SU-DHL-6 (cell line): Measurements from ENCODE around the gene GZMM.

Source experiments
- H2AFZ ChIP-seq: fragments of 200-600 bp; sonication (generic); 2 replicates; pipeline ENCODE4 v1.6.1; 2014; ENCODE audit warnings: low read depth, mild to moderate bottlenecking, moderate library complexity, mixed read lengths, antibody characterized with exemption, low read length; ENCODE audit not compliant: severe bottlenecking
- H3F3A ChIP-seq: fragments of 200-600 bp; shearing (Covaris generic); 2 replicates; pipeline ENCODE4 v1.6.0; 2016; ENCODE audit warnings: antibody characterized with exemption, mild to moderate bottlenecking; ENCODE audit not compliant: insufficient read depth
- H3K27ac ChIP-seq: fragments of 200-600 bp; sonication (generic); 2 replicates; pipeline ENCODE4 v1.5.1; 2016; ENCODE audit warnings: low read depth, mild to moderate bottlenecking, low read length, moderate library complexity, mixed read lengths
- H3K27me3 ChIP-seq: fragments of 200-600 bp; sonication (generic), shearing (Covaris generic); 2 replicates; pipeline ENCODE4 v1.6.0; 2014; ENCODE audit warnings: mild to moderate bottlenecking, low read length
- H3K36me3 ChIP-seq: fragments of 200-600 bp; sonication (generic); 2 replicates; pipeline ENCODE4 v1.6.1; 2014; ENCODE audit warnings: mild to moderate bottlenecking, low read length, mixed read lengths
- H3K4me2 ChIP-seq: fragments of 300-600, 200-600 bp; shearing (Covaris generic), sonication (generic); 2 replicates; pipeline ENCODE4 v1.6.0; 2014; ENCODE audit warnings: low read length, low read depth, mild to moderate bottlenecking; ENCODE audit not compliant: poor library complexity, severe bottlenecking
- H3K4me3 ChIP-seq: fragments of 200-600 bp; sonication (generic); 2 replicates; pipeline ENCODE4 v1.5.1; 2014; ENCODE audit warnings: antibody characterized with exemption, low read length, mild to moderate bottlenecking, mixed read lengths; ENCODE audit not compliant: insufficient read depth, poor library complexity, severe bottlenecking
- H3K79me2 ChIP-seq: fragments of 200-600 bp; sonication (generic); 2 replicates; pipeline ENCODE4 v1.6.1; 2014; ENCODE audit warnings: mild to moderate bottlenecking, low read length, moderate library complexity; ENCODE audit not compliant: insufficient read depth
- H3K9ac ChIP-seq: fragments of 200-600 bp; sonication (generic); 2 replicates; pipeline ENCODE4 v1.7.0; 2014; ENCODE audit warnings: mild to moderate bottlenecking, low read length
- H3K9me2 ChIP-seq: fragments of 200-600 bp; sonication (generic); replicated peaks from 2 replicates; pipeline ENCODE4 v1.6.1; 2014; ENCODE audit warnings: low read length; ENCODE audit not compliant: insufficient read depth
- H3K9me3 ChIP-seq: fragments of 200-600 bp; sonication (generic); 2 replicates; pipeline ENCODE4 v1.6.1; 2014; ENCODE audit warnings: low read length, mixed read lengths; ENCODE audit not compliant: insufficient read depth
- H4K20me1 ChIP-seq: fragments of 200-600 bp; sonication (generic); 2 replicates; pipeline ENCODE4 v1.6.1; 2014; ENCODE audit warnings: low read depth, mild to moderate bottlenecking, antibody characterized with exemption, low read length, moderate library complexity, mixed read lengths
- CTCF ChIP-seq: fragments of 200-600 bp; sonication (generic); IDR thresholded peaks from one replicate; pipeline ENCODE4 v1.5.1; 2017; ENCODE audit warnings: antibody characterized with exemption, mild to moderate bottlenecking, low read length, moderate library complexity; ENCODE audit not compliant: insufficient read depth, poor library complexity, severe bottlenecking
- EZH2phosphoT487 ChIP-seq: fragments of 200-600 bp; sonication (generic), shearing (Covaris generic); conservative IDR thresholded peaks from 2 replicates; pipeline ENCODE4 v1.6.1; 2018; ENCODE audit warnings: mild to moderate bottlenecking, antibody characterized with exemption, low read length, moderate library complexity, mixed read lengths

GZMM gene

GRCh38 chr19:591099-591958 lies 47.5 kb downstream of the GZMM start:
- Histone ChIP-seq H3K9ac (no peak overlapping the region), H3K4me3 (no peak overlapping the region), H3K79me2 (no peaks in the 10 kb centered on the region), H3K27ac (no peak overlapping the region), H3K36me3 (no peaks in the 10 kb centered on the region), H3K27me3 (no peaks in the 10 kb centered on the region), H3K9me3 (no peaks in the 10 kb centered on the region), H3K4me2 (no peak overlapping the region), H3F3A (no peaks in the 10 kb centered on the region), H3K9me2 (no peaks in the 10 kb centered on the region), H4K20me1 (no peaks in the 10 kb centered on the region), H2AFZ (no peak overlapping the region)
- TF ChIP-seq CTCF: no peak
- TF ChIP-seq EZH2phosphoT487: no peak

- H3K27ac ChIP-seq: no peak overlapping the region
- H3K4me3 ChIP-seq: no peak overlapping the region
- H3K36me3 ChIP-seq: no peaks in the 10 kb centered on the region
- no peaks in the 10 kb centered on the region for H3K27me3 ChIP-seq
- no peaks in the 10 kb centered on the region for H3K9me2 ChIP-seq
- no peaks in the 10 kb centered on the region for H3K9me3 ChIP-seq
- H3F3A ChIP-seq: no peaks in the 10 kb centered on the region
- no peaks in the 10 kb centered on the region for H3K79me2 ChIP-seq
- TF ChIP-seq CTCF: no peak
- TF ChIP-seq EZH2phosphoT487: no peak
- H4K20me1 ChIP-seq: no peaks in the 10 kb centered on the region
- H2AFZ ChIP-seq: no peak overlapping the region
- H3K9ac ChIP-seq: no peak overlapping the region
- H3K4me2 ChIP-seq: no peak overlapping the region
Observed at GRCh38 chr19:592101-592500, 48.2 kb downstream of the GZMM start.

- no peaks in the 10 kb centered on the region for H3K79me2 ChIP-seq
- no peaks in the 10 kb centered on the region for H3K9me2 ChIP-seq
- H3F3A ChIP-seq: no peaks in the 10 kb centered on the region
- H3K9ac ChIP-seq: no peak overlapping the region
- no peaks in the 10 kb centered on the region for H3K9me3 ChIP-seq
- H4K20me1 ChIP-seq: no peaks in the 10 kb centered on the region
- TF ChIP-seq EZH2phosphoT487 (no peak), CTCF (no peak)
- no peak overlapping the region for H3K4me3 ChIP-seq
- no peak overlapping the region for H3K27ac ChIP-seq
- no peak overlapping the region for H3K4me2 ChIP-seq
- no peaks in the 10 kb centered on the region for H3K27me3 ChIP-seq
- H2AFZ ChIP-seq: no peak overlapping the region
- H3K36me3 ChIP-seq: no peaks in the 10 kb centered on the region
Observed at GRCh38 chr19:593055-593454, 49.2 kb downstream of the GZMM start.
